Mesenteric fat pad (tissue), 1 donor: ENCODE data around the gene TMEM141. TPM values are rescaled to one million over a fixed set of nuclear protein-coding genes. Genes with fewer than 3 reads are reported as not detected.
"Not testable (repeated sequence)": the region's sequence is repeated elsewhere in the genome, so short reads cannot be mapped to it uniquely, and the experiment has no call there.

ENCODE experiments used
- DNase-seq: peaks from one replicate; pipeline ENCODE4 v3.0.0-alpha.2; 2020; ENCODE audit warnings: low spot score
- total RNA-seq: library from RNA; stranded (reverse); fragmentation: NEBNext Ultra II Directional; extraction: Animal tissue kit (Norgen Biotek cat#: 25700); gene quantifications from one replicate; pipeline ENCODE4 v1.2.1, GENCODE V29; 2021
- donor health status: DM: yes; HTN: yes; CAD: no.

Gene TMEM141
- total RNA-seq, 1 donor from 2014 or later = 33.0 TPM

GRCh38 chr9:136793086-136793946, 2.2 kb downstream of the TMEM141 start:
- no peak for DNase-seq

- no peak for DNase-seq
Measured at GRCh38 chr9:136794281-136794999, 3.3 kb downstream of the TMEM141 start.

- DNase-seq = no peak
Measured at GRCh38 chr9:136795000-136795348, 3.8 kb downstream of the TMEM141 start.

GRCh38 chr9:136796238-136796774, 5.2 kb downstream of the TMEM141 start, which contains the start of gene CCDC183:
Gene CCDC183, plus strand, starts transcription at chr9:136796338. Its CDS starts 60 bp downstream, at chr9:136796398.
- DNase-seq = no peak

GRCh38 chr9:136796775-136797347, 5.7 kb downstream of the TMEM141 start:
- not testable (repeated sequence) for DNase-seq

GRCh38 chr9:136798708-136799078, 7.5 kb downstream of the TMEM141 start:
- DNase-seq = no peak

- DNase-seq = no peak
Measured at GRCh38 chr9:136799079-136799853, 8.1 kb downstream of the TMEM141 start.

GRCh38 chr9:136799854-136800657, 8.9 kb downstream of the TMEM141 start:
- DNase-seq = no peak

GRCh38 chr9:136802321-136802720, 11.2 kb downstream of the TMEM141 start:
- DNase-seq = no peak

- not testable (repeated sequence) for DNase-seq
Measured at GRCh38 chr9:136803009-136803550, 11.9 kb downstream of the TMEM141 start.

GRCh38 chr9:136803551-136804508, 12.7 kb downstream of the TMEM141 start:
- DNase-seq = no peak

- no peak for DNase-seq
Measured at GRCh38 chr9:136804509-136805206, 13.5 kb downstream of the TMEM141 start.

GRCh38 chr9:136805207-136805740, 14.1 kb downstream of the TMEM141 start:
- DNase-seq = no peak

- DNase-seq = no peak
Measured at GRCh38 chr9:136806067-136806466, 14.9 kb downstream of the TMEM141 start.

GRCh38 chr9:136806631-136807201, 15.6 kb downstream of the TMEM141 start:
- DNase-seq = no peak

- DNase-seq = peak; percentile 93
Measured at GRCh38 chr9:136807281-136808074, 16.3 kb downstream of the TMEM141 start, which contains the start of gene RABL6. Gene RABL6, plus strand, starts transcription at chr9:136807948. Its CDS starts 249 bp downstream, at chr9:136808197.
